K562 (cell line): ENCODE measurements around the gene LBHD2. TPM values are rescaled to one million over a fixed set of nuclear protein-coding genes. Genes with fewer than 3 reads are reported as not detected.
A peak's percentile ranks its signal among the peaks of the same experiment; 100 is the strongest.

Experiments used
- ATAC-seq: fragments of 200-7000 bp; cut with Tn5 transposase; 3 replicates; pipeline ENCODE4 v1.9.1; 2020; ENCODE audit warnings: moderate library complexity
- BruUV-seq: library from RNA; stranded (reverse); fragments of 400-500 nt; replicated peaks from 2 replicates; lab custom pipeline; 2021; lab: Mats Ljungman, UMichigan
- CTCF ChIA-PET: fragments of 300-600 bp; formaldehyde crosslinking; extraction: SDS; loops from one replicate; lab custom pipeline; 2021; ENCODE audit warnings: low intra/inter-chr PET ratio; lab: Yijun Ruan, JAX
- POLR2A ChIA-PET: fragments of 300-600, 350-650 bp; sonication (Branson Sonifier 250); formaldehyde crosslinking; extraction: SDS; loops from one replicate; lab custom pipeline; 2021; ENCODE audit warnings: antibody characterized with exemption, inconsistent platforms; lab: Yijun Ruan, JAX
- DNase-seq, 4 experiments: peaks; one replicate each; pipeline versions ENCODE4 v3.0.0 to v3.0.0-alpha.2; 2011 to 2018; ENCODE audit warnings: low spot score in 3 of 4, mixed read lengths in 3 of 4; ENCODE audit errors: extremely low read depth in 1 of 4
- FAIRE-seq: peaks from 2 replicates; lab custom pipeline; 2011; peaks lifted over from hg19 to GRCh38; lab: Jason Lieb, UNC
- H2AFZ ChIP-seq: 2 replicates; pipeline ENCODE4 v1.6.0; 2011; ENCODE audit warnings: low read depth, low read length, control low read depth, inconsistent platforms
- H3K27ac ChIP-seq: fragments of 200-600 bp; 3 replicates; pipeline ENCODE4 v1.8.0; 2011; ENCODE audit warnings: low read depth, mild to moderate bottlenecking, control low read depth, inconsistent platforms, low read length, moderate library complexity, mixed read lengths; ENCODE audit errors: extremely low read depth
- H3K27me3 ChIP-seq, 2 experiments: fragments of 300-600 bp in 1 of 2; 2 replicates in 1 of 2; 3 replicates in 1 of 2; pipeline versions ENCODE4 v1.6.0 to v1.8.0; 2011; ENCODE audit warnings: inconsistent platforms in 2 of 2, low read length in 2 of 2, mild to moderate bottlenecking in 1 of 2, mixed read lengths in 1 of 2, moderate library complexity in 1 of 2; ENCODE audit not compliant: control insufficient read depth in 2 of 2, insufficient read depth in 2 of 2
- H3K36me3 ChIP-seq: fragments of 300-600 bp; 3 replicates; pipeline ENCODE4 v1.8.0; 2011; ENCODE audit warnings: mild to moderate bottlenecking, low read length, inconsistent platforms; ENCODE audit not compliant: control insufficient read depth, insufficient read depth
- H3K4me1 ChIP-seq, 2 experiments: fragments of 200-600 bp in 1 of 2; replicated peaks in 1 of 2; 2 replicates in 1 of 2; 3 replicates in 1 of 2; pipeline versions ENCODE4 v1.5.1 to v1.8.0; 2011; ENCODE audit warnings: inconsistent platforms in 2 of 2, low read length in 2 of 2, mild to moderate bottlenecking in 1 of 2, mixed read lengths in 1 of 2, moderate library complexity in 1 of 2; ENCODE audit not compliant: control insufficient read depth in 2 of 2, insufficient read depth in 2 of 2
- H3K4me2 ChIP-seq: 2 replicates; pipeline ENCODE4 v1.6.1; 2011; ENCODE audit warnings: low read length, control low read depth, inconsistent platforms, mixed read lengths; ENCODE audit not compliant: insufficient read depth
- H3K4me3 ChIP-seq: fragments of 200-600 bp; sonication (generic), shearing (Covaris generic); 2 replicates; pipeline ENCODE4 v1.5.1; 2016; ENCODE audit warnings: control low read depth, inconsistent platforms
- H3K79me2 ChIP-seq: fragments of 200-600 bp; 3 replicates; pipeline ENCODE4 v1.8.0; 2011; ENCODE audit warnings: low read length, inconsistent platforms; ENCODE audit not compliant: control insufficient read depth, insufficient read depth
- H3K9ac ChIP-seq, 2 experiments: 2 replicates each; pipeline versions ENCODE4 v1.6.0 to v1.6.1; 2011; ENCODE audit warnings: low read depth in 2 of 2, low read length in 2 of 2, control low read depth in 1 of 2, inconsistent platforms in 1 of 2, mild to moderate bottlenecking in 1 of 2, mixed read lengths in 1 of 2; ENCODE audit not compliant: insufficient read depth in 1 of 2
- H3K9me1 ChIP-seq: one replicate; pipeline ENCODE4 v1.6.0; 2011; ENCODE audit warnings: inconsistent platforms, mild to moderate bottlenecking, low read length, moderate library complexity; ENCODE audit not compliant: control insufficient read depth, insufficient read depth
- H3K9me3 ChIP-seq: replicated peaks from 2 replicates; pipeline ENCODE4 v1.5.1; 2011; ENCODE audit warnings: low read depth, low read length, inconsistent platforms; ENCODE audit not compliant: control insufficient read depth, insufficient read depth
- H4K20me1 ChIP-seq: replicated peaks from 2 replicates; pipeline ENCODE4 v1.6.1; 2011; ENCODE audit warnings: low read length, inconsistent platforms, mixed read lengths; ENCODE audit not compliant: control insufficient read depth, insufficient read depth
- BDP1 ChIP-seq: IDR thresholded peaks from 3 replicates; pipeline ENCODE4 v1.6.1; 2011; ENCODE audit not compliant: insufficient read length, insufficient read depth
- CC2D1A ChIP-seq: fragments of 450-650 bp; IDR thresholded peaks from 2 replicates; pipeline ENCODE4 v1.6.1; 2017; ENCODE audit warnings: mild to moderate bottlenecking
- NCOA1 ChIP-seq: fragments of 450-650 bp; IDR thresholded peaks from 2 replicates; pipeline ENCODE4 v1.6.1; 2016; ENCODE audit warnings: low read depth
- TEAD1 ChIP-seq, 2 experiments: fragments of 450-650 bp in 1 of 2; sonication (generic) in 1 of 2; formaldehyde crosslinking; IDR thresholded peaks; 2 replicates each; pipeline versions ENCODE4 v1.4.0 to v1.8.0; 2020 to 2022; ENCODE audit warnings: mild to moderate bottlenecking in 2 of 2, missing genetic modification reagents in 1 of 2
- U2AF2 ChIP-seq: fragments of 200-400 bp; formaldehyde crosslinking; optimal IDR thresholded peaks from 2 replicates; pipeline ENCODE3; 2017; ENCODE audit warnings: low read depth, mild to moderate bottlenecking, low read length
- ZNF766 ChIP-seq: fragments of 200-800 bp; sonication (Bioruptor generic); conservative IDR thresholded peaks from 2 replicates; pipeline ENCODE4 v1.6.1; 2016; ENCODE audit warnings: missing genetic modification characterization, missing compliant biosample characterization
- WGBS: fragments of 100-300 bp; shearing (Covaris generic); methylation state at CpG from one replicate; pipeline ENCODE4 v1.1.6; 2016; ENCODE audit warnings: low coverage, mixed read lengths; ENCODE audit not compliant: insufficient coverage; ENCODE audit errors: missing lambda C conversion rate; 5-methylcytosine and 5-hydroxymethylcytosine counted together
- in situ Hi-C: fragments of 300-500 bp; cut with MboI; formaldehyde crosslinking; loops from 4 replicates; pipeline ENCODE4 v1.15.0; 2018; ENCODE audit warnings: inconsistent platforms, mixed read lengths
- intact Hi-C: fragments of 100-400 bp; cut with micrococcal nuclease; formaldehyde crosslinking; loops from 2 replicates; pipeline ENCODE4 v1.14.2; 2022
- polyA plus RNA-seq, 8 experiments: library from polyadenylated mRNA; depleted of rRNA in 4 of 8; stranded (reverse) in 5 of 8; unstranded in 3 of 8; fragments of >200 nt; fragmentation: Nextera tagmentation in 2 of 8; fragmentation: Illumina TruSeq in 1 of 8; extraction: Ambion mirVana in 2 of 8; extraction: Trizol in 1 of 8; gene quantifications; 2 replicates each; pipeline versions ENCODE4 v1.2.1 to v1.2.3, GENCODE V29; 2011 to 2014; ENCODE audit warnings: inconsistent platforms in 1 of 8, missing spikeins in 1 of 8
- total RNA-seq, 7 experiments: library from RNA; depleted of rRNA in 6 of 7; stranded (reverse); fragments of >200 nt in 6 of 7; fragmentation: Illumina TruSeq in 2 of 7; extraction: Trizol in 2 of 7; gene quantifications; 2 replicates each; pipeline versions ENCODE4 v1.2.1 to v1.2.3, GENCODE V29; 2011 to 2021; ENCODE audit warnings: low replicate concordance in 1 of 7
- TF ChIP-seq, protein P1 (sequence below): sonication (generic); formaldehyde crosslinking; IDR thresholded peaks from 2 replicates; pipeline ENCODE4 v1.8.0; 2022; ENCODE audit warnings: missing genetic modification reagents, mild to moderate bottlenecking, borderline replicate concordance
- TF ChIP-seq, protein P2 (sequence below): fragments of 250-450 bp; sonication (Bioruptor Pico); IDR thresholded peaks from 2 replicates; pipeline ENCODE4 v1.8.0; 2021; ENCODE audit warnings: mild to moderate bottlenecking, moderate library complexity

Gene LBHD2
- total and polyA plus RNA-seq, 9 of the 15 experiments (the other 6 are each of a cell fraction or from before 2014, with no cell fraction given): not detected

DNA sequence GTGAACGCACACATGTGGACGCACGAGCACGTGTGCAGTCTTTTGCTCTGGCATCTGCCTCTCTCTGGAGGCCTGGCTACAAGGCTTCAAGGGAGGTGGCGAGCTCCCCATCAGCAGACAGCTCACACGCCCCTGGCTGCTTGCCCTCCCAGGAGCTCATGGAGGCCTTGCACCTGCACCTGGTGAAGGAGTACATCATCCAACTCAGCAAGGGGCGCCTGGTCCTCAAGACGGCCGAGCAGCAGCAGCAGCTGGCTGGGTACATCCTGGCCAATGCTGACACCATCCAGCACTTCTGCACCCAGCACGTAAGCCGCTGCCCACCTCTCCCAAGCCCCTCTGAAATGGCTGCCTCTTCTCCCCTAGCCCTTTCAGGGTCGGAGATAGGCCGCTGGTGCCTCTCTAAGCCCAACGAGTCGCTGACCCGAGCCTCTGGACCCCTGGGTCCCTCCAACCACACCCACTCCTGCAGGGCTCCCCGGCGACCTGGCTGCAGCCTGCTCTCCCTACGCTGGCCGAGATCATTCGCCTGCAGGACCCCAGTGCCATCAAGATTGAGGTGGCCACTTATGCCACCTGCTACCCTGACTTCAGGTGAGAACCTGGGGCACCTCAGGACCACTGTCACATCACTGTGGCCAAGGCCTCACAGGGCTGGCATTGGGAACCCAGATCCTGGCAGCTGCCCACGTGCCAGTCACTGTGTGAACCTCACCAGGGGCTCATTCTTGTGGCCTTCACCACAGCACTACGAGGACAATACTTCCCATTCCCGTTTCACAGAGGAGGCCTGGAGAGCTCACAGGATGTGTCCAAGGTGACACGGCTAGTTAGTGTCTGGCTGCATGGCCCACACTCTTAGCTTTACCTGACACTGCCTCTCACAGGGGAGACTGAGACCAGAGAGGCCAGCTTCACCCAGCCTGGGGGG is 49.5 kb downstream of the LBHD2 start:
- H3K9me3 ChIP-seq: no peaks in the 10 kb centered on the region
- no TSS peak for BruUV-seq
- POLR2A ChIA-PET: interaction anchor here (0.5 to 0.7 kb wide), 2 partner anchors 9 to 23 kb away, joined by 3 read pairs; no protein-coding TSS in a partner anchor
- no peak for TF ChIP-seq U2AF2
- TF ChIP-seq ZNF766 (CRISPR knock-in tag): no peak
- no peak for TF ChIP-seq NCOA1
- no peak for TF ChIP-seq BDP1
- TF ChIP-seq, protein P1, sequence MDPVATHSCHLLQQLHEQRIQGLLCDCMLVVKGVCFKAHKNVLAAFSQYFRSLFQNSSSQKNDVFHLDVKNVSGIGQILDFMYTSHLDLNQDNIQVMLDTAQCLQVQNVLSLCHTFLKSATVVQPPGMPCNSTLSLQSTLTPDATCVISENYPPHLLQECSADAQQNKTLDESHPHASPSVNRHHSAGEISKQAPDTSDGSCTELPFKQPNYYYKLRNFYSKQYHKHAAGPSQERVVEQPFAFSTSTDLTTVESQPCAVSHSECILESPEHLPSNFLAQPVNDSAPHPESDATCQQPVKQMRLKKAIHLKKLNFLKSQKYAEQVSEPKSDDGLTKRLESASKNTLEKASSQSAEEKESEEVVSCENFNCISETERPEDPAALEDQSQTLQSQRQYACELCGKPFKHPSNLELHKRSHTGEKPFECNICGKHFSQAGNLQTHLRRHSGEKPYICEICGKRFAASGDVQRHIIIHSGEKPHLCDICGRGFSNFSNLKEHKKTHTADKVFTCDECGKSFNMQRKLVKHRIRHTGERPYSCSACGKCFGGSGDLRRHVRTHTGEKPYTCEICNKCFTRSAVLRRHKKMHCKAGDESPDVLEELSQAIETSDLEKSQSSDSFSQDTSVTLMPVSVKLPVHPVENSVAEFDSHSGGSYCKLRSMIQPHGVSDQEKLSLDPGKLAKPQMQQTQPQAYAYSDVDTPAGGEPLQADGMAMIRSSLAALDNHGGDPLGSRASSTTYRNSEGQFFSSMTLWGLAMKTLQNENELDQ (CRISPR knock-in tag): no peak
- no peak for TF ChIP-seq TEAD1 (CRISPR knock-in tag; IDR thresholded peaks at IDR 0.05)
- no peak for TF ChIP-seq CC2D1A
- TF ChIP-seq, protein P2, sequence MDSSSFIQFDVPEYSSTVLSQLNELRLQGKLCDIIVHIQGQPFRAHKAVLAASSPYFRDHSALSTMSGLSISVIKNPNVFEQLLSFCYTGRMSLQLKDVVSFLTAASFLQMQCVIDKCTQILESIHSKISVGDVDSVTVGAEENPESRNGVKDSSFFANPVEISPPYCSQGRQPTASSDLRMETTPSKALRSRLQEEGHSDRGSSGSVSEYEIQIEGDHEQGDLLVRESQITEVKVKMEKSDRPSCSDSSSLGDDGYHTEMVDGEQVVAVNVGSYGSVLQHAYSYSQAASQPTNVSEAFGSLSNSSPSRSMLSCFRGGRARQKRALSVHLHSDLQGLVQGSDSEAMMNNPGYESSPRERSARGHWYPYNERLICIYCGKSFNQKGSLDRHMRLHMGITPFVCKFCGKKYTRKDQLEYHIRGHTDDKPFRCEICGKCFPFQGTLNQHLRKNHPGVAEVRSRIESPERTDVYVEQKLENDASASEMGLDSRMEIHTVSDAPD: no peak
- TF ChIP-seq, all 486 proteins: peak for 0
- Histone ChIP-seq H3K4me2 (no peak overlapping the region), H2AFZ (no peak overlapping the region), H3K27me3 (no peaks in the 10 kb centered on the region), H4K20me1 (no peaks in the 10 kb centered on the region), H3K79me2 (no peaks in the 10 kb centered on the region), H3K9me1 (no peaks in the 10 kb centered on the region), H3K36me3 (peaks cover 62% of the 10 kb centered on the region; the same call in 2 of the 3 replicates), H3K9ac (peak overlapping the region in 1 of 2 experiments; percentile 35; a peak in 2 of 4 replicates), H3K4me3 (no peak overlapping the region), H3K27ac (no peak overlapping the region), H3K4me1 (peaks cover 14 to 41% of the 10 kb centered on the region in 2 experiments; a peak in 4 of 5 replicates)
- ATAC-seq: no peak
- intact Hi-C loops: no loop called here
- CTCF ChIA-PET: no interaction called here
- in situ Hi-C loops: no loop called here
- FAIRE-seq: no peak
- 92% methylated on average over 13 of the region's 25 CpGs for WGBS
- DNase-seq: no peak
